ENCODE results near the gene GSTM2. TPM values are rescaled to one million over a fixed set of nuclear protein-coding genes. Genes with fewer than 3 reads are reported as not detected.

The GSTM2 gene
- total and polyA plus RNA-seq, 7 donors, result 35.5 to 175 (median 61.8) TPM

DNA sequence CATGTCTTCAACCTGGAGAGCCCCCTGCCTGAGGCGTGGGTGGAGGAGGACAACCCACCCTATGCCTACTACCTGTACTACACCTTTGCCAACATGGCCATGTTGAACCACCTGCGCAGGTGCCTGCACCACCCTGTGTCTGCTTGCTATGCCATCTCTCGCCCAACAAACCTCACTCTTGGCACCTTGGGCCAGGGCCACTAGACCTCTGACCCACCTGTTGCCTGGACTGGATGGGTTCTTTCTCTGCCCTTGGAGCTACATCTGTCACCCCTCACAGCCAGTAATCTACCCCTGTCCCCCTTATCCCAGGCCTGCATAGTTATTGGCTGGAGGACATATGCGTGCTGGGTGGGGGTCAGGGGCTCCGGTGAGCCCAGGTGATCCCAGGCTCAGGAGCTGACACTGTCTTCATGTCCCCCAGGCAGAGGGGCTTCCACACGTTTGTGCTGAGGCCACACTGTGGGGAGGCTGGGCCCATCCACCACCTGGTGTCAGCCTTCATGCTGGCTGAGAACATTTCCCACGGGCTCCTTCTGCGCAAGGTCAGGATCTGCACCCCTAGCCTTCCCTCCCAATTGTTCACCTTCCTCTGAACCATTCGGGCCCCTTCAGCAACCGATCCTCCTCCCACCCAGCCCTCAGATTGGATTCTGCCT, 38.4 kb upstream of the GSTM2 start:
- Histone ChIP-seq H3K4me1 (no peaks in the 10 kb centered on the region), H3K27ac (no peak overlapping the region), H3K9me3 (no peaks in the 10 kb centered on the region), H3K4me3 (no peak overlapping the region), H3K36me3 (ENCODE audit: insufficient read depth in 1 of 2, low read depth in 1 of 2) (peaks cover 0 to 38% of the 10 kb centered on the region in 2 donors), H3K27me3 (ENCODE audit: insufficient read depth in 3 of 3, low read length in 2 of 3) (no peaks in the 10 kb centered on the region)
- TF ChIP-seq, protein P1, sequence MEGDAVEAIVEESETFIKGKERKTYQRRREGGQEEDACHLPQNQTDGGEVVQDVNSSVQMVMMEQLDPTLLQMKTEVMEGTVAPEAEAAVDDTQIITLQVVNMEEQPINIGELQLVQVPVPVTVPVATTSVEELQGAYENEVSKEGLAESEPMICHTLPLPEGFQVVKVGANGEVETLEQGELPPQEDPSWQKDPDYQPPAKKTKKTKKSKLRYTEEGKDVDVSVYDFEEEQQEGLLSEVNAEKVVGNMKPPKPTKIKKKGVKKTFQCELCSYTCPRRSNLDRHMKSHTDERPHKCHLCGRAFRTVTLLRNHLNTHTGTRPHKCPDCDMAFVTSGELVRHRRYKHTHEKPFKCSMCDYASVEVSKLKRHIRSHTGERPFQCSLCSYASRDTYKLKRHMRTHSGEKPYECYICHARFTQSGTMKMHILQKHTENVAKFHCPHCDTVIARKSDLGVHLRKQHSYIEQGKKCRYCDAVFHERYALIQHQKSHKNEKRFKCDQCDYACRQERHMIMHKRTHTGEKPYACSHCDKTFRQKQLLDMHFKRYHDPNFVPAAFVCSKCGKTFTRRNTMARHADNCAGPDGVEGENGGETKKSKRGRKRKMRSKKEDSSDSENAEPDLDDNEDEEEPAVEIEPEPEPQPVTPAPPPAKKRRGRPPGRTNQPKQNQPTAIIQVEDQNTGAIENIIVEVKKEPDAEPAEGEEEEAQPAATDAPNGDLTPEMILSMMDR (IDR thresholded peaks at IDR 0.05), result no peak
- 89 to 94% (median 94%) methylated on average over 10 of the region's 10 CpGs for WGBS, 3 donors
- no peak for ATAC-seq
- intact Hi-C loops (cut with DNase I), result loop anchor here in 1 of 2 donors (5.0 kb wide), 1 partner anchor 82 kb away; the partner anchor contains the start of gene GNAI3
- DNase-seq, result no peak

DNA sequence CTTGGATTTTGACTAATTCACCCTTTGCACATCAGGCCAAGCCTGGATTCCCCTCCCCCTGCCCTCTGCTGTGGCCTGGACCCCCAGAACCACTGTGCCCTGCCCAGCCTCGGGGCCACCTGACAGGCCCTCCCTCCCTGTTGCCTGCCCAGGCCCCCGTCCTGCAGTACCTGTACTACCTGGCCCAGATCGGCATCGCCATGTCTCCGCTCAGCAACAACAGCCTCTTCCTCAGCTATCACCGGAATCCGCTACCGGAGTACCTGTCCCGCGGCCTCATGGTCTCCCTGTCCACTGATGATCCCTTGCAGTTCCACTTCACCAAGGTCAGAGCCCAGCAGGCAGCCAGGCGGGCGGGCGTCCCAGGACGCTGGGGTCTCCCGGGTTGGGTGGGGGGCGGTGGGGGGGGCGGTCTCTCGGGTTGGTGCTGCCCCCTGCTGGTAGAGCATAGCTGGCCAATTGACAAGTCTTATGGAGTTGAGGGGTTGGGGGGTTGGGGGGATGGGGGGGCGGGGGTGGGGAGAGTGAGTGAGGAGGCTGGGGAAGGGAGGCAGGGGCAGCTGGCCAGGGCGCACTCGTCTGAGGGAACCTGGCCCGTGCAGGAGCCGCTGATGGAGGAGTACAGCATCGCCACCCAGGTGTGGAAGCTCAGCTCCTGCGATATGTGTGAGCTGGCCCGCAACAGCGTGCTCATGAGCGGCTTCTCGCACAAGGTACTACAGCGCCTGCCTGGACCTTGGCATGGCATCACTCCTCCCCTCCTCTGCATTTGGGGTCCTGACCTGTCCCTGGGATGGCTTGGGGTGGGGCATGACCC, 37.6 kb upstream of the GSTM2 start:
- DNase-seq, result no peak
- Histone ChIP-seq H3K4me1 (no peaks in the 10 kb centered on the region), H3K27me3 (ENCODE audit: insufficient read depth in 3 of 3, low read length in 2 of 3) (no peaks in the 10 kb centered on the region), H3K36me3 (ENCODE audit: insufficient read depth in 1 of 2, low read depth in 1 of 2) (peaks cover 0 to 38% of the 10 kb centered on the region in 2 donors), H3K9me3 (no peaks in the 10 kb centered on the region), H3K27ac (no peak overlapping the region), H3K4me3 (no peak overlapping the region)
- intact Hi-C loops (cut with DNase I), result loop anchor here in 1 of 2 donors (5.0 kb wide), 1 partner anchor 83 kb away; the partner anchor contains the start of gene GNAI3
- TF ChIP-seq, protein P1 (IDR thresholded peaks at IDR 0.05), result no peak
- 80 to 83% (median 83%) methylated on average over 26 to 30 of the region's 30 CpGs for WGBS, 3 donors
- peak in 1 of 4 donors; percentile 38 for ATAC-seq

- H3K27ac ChIP-seq, result no peak overlapping the region
These were observed 36.9 kb upstream of the GSTM2 start for GRCh38 chr1:109630898-109631512.

More at GRCh38 chr1:109630898-109631512, 36.9 kb upstream of the GSTM2 start:
- DNase-seq (no peak), ATAC-seq (no peak)
- Histone ChIP-seq H3K9me3 (no peaks in the 10 kb centered on the region), H3K27me3 (ENCODE audit: insufficient read depth in 3 of 3, low read length in 2 of 3) (no peaks in the 10 kb centered on the region), H3K4me1 (no peaks in the 10 kb centered on the region), H3K36me3 (ENCODE audit: insufficient read depth in 1 of 2, low read depth in 1 of 2) (peaks cover 0 to 38% of the 10 kb centered on the region in 2 donors), H3K4me3 (no peak overlapping the region)
- WGBS, 3 donors, result 85 to 94% (median 88%) methylated on average over 14 of the region's 14 CpGs
- TF ChIP-seq, protein P1 (IDR thresholded peaks at IDR 0.05), result no peak
- intact Hi-C loops (cut with DNase I), result loop anchor here in 1 of 2 donors (5.0 kb wide), 1 partner anchor 84 kb away; the partner anchor contains the start of gene GNAI3

Measured in psoas muscle (tissue), 8 donors.